Activated naive CD8-positive, alpha-beta T cell treated with anti-CD3 and anti-CD28 coated beads for 36 hours (primary cell): ENCODE results near the gene ARHGDIG. TPM values are rescaled to one million over a fixed set of nuclear protein-coding genes. Genes with fewer than 3 reads are reported as not detected.
A peak's percentile ranks its signal among the peaks of the same experiment; 100 is the strongest.
"Not testable (repeated sequence)": the region's sequence is repeated elsewhere in the genome, so short reads cannot be mapped to it uniquely, and the experiment has no call there.

Experiments used
- DNase-seq: peaks from one replicate; pipeline ENCODE4 v3.0.0; 2021
- H3K27ac Mint-ChIP-seq: one replicate; pipeline ENCODE4 v1.8.0; 2022; ENCODE audit warnings: mild to moderate bottlenecking, moderate library complexity, mixed read lengths
- H3K27me3 Mint-ChIP-seq: one replicate; pipeline ENCODE4 v1.8.0; 2022; ENCODE audit warnings: mild to moderate bottlenecking, mixed read lengths
- H3K36me3 Mint-ChIP-seq: one replicate; pipeline ENCODE4 v1.8.0; 2021; ENCODE audit warnings: mild to moderate bottlenecking, mixed read lengths
- H3K4me1 Mint-ChIP-seq: one replicate; pipeline ENCODE4 v1.8.0; 2021; ENCODE audit warnings: mixed read lengths
- H3K4me3 Mint-ChIP-seq: one replicate; pipeline ENCODE4 v1.8.0; 2022; ENCODE audit warnings: mild to moderate bottlenecking, moderate library complexity, mixed read lengths
- H3K9me3 Mint-ChIP-seq: one replicate; pipeline ENCODE4 v1.8.0; 2022; ENCODE audit warnings: mixed read lengths
- total RNA-seq, 2 experiments: library from RNA; stranded (reverse); gene quantifications; one replicate each; pipeline ENCODE4 v1.2.3, GENCODE V29; 2021

Gene ARHGDIG
- total RNA-seq, 2 experiments from 2014 or later: not detected

DNA sequence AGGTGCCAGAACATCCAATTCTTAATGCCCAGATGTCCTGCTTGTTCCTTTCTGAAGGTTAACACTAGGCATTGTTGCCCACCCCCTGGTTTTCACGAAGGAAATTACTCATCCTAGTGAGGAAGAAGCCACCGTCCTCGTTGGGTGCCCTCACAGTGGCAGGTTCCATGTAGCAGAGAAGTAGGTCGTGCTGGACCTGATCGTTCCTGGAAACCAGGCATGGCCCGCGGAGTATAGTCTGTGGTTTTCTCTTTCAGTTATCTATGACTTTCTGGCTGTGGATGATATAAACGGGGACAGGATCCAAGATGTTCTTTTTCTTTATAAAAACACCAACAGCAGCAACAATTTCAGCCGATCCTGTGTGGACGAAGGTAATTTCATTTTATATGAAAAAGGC, 21.2 kb upstream of the ARHGDIG start:
- Mint-ChIP-seq H3K4me3 (no peak overlapping the region), H3K27ac (no peak overlapping the region), H3K9me3 (no peaks in the 10 kb centered on the region), H3K4me1 (peaks cover 6% of the 10 kb centered on the region), H3K36me3 (peaks cover 14% of the 10 kb centered on the region), H3K27me3 (no peaks in the 10 kb centered on the region)
- no peak for DNase-seq

DNA sequence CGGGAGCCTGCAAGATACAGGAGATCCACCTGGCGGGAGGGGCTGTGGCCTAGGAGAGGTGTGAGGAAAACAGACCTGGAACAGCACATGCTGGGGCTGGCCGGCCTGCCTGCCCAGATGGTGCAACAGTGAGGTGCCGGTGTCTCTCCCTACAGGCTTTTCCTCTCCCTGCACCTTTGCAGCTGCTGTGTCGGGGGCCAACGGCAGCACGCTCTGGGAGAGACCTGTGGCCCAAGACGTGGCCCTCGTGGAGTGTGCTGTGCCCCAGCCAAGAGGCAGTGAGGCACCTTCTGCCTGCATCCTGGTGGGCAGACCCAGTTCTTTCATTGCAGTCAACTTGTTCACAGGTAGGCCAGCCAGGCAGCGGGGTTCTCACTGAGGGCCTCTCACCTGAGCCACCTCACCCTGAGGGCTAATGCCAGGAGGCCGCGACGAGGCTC, 20.6 kb upstream of the ARHGDIG start:
- no peak overlapping the region for H3K4me3 Mint-ChIP-seq
- H3K27ac Mint-ChIP-seq: no peak overlapping the region
- no peaks in the 10 kb centered on the region for H3K27me3 Mint-ChIP-seq
- H3K36me3 Mint-ChIP-seq: peaks cover 14% of the 10 kb centered on the region
- DNase-seq: no peak
- no peaks in the 10 kb centered on the region for H3K9me3 Mint-ChIP-seq
- H3K4me1 Mint-ChIP-seq: peaks cover 6% of the 10 kb centered on the region

DNA sequence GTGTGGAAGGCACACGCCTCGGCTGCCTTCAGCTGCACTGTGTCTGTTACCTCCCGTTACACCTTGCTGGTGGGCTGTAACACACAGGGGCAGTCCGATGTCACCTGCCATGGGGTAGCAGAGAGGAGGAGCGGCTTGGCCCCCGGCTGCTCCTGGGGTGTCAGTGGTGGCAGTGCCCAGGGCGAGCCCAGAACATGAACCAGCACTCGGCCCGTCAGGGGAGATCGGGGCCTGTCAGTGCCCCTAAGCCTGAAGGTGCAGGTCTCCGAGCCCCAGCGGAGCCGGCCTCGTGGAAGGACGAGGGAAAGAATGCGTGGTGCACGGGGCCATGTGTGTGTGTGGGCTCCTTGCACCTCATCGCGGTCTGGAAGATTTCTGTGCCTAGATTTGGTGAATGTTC, 20.1 kb upstream of the ARHGDIG start:
- Mint-ChIP-seq H3K36me3 (peaks cover 12% of the 10 kb centered on the region), H3K4me3 (no peak overlapping the region), H3K9me3 (no peaks in the 10 kb centered on the region), H3K27ac (peak overlapping the region; percentile 10), H3K27me3 (no peaks in the 10 kb centered on the region), H3K4me1 (peaks cover 6% of the 10 kb centered on the region)
- DNase-seq: no peak

GRCh38 chr16:261031-261691, 19.2 kb upstream of the ARHGDIG start:
- peaks cover 4% of the 10 kb centered on the region for H3K4me1 Mint-ChIP-seq
- H3K27me3 Mint-ChIP-seq: no peaks in the 10 kb centered on the region
- no peaks in the 10 kb centered on the region for H3K9me3 Mint-ChIP-seq
- no peak overlapping the region for H3K27ac Mint-ChIP-seq
- peaks cover 5% of the 10 kb centered on the region for H3K36me3 Mint-ChIP-seq
- no peak overlapping the region for H3K4me3 Mint-ChIP-seq
- no peak for DNase-seq

GRCh38 chr16:262121-262745, 18.2 kb upstream of the ARHGDIG start:
- no peaks in the 10 kb centered on the region for H3K9me3 Mint-ChIP-seq
- H3K4me3 Mint-ChIP-seq: no peak overlapping the region
- no peak for DNase-seq
- peaks cover 4% of the 10 kb centered on the region for H3K36me3 Mint-ChIP-seq
- H3K4me1 Mint-ChIP-seq: peaks cover 4% of the 10 kb centered on the region
- no peak overlapping the region for H3K27ac Mint-ChIP-seq
- H3K27me3 Mint-ChIP-seq: no peaks in the 10 kb centered on the region

DNA sequence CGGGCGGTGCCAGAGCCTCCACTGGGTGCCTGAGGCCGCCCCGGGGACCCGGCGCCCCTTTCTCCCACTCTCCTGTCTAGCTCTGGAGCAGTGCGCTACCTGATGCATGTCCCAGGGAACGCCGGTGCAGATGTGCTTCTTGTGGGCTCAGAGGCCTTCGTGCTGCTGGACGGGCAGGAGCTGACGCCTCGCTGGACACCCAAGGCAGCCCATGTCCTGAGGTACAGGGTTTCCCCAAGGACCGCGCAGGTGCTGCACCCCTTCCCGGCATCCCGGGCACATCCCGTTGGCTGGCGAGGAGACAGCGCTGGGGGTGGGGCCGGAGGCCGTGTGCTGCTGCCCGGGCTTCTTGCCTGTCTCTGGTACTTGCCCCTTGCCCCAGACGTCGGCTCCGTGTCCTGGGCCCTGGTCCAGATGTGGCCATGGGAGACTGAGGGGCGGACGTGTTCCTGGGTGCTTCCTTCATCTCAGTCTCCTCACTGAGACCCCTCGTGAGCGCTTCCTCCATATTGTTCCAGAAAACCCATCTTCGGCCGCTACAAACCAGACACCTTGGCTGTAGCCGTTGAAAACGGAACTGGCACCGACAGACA, 17.1 kb upstream of the ARHGDIG start:
- no peak for DNase-seq
- Mint-ChIP-seq H3K36me3 (peaks cover 2% of the 10 kb centered on the region), H3K4me3 (no peak overlapping the region), H3K9me3 (no peaks in the 10 kb centered on the region), H3K4me1 (peaks cover 4% of the 10 kb centered on the region), H3K27ac (no peak overlapping the region), H3K27me3 (no peaks in the 10 kb centered on the region)

DNA sequence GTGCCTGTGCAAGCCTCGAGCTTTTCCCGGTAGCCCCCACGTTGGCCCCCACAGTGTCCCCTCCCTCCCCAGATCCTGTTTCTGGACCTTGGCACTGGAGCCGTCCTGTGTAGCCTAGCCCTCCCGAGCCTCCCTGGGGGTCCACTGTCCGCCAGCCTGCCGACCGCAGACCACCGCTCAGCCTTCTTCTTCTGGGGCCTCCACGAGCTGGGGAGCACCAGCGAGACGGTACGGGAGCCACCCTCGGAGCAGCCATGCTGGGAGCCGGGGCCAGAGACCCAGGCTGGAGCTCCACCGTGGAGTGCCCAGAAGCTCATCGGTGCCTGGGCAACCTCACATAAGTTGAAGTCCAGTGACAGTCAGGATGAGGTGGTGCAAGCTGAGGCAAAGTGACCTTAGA, 16.4 kb upstream of the ARHGDIG start:
- H3K27ac Mint-ChIP-seq: no peak overlapping the region
- peaks cover 2% of the 10 kb centered on the region for H3K36me3 Mint-ChIP-seq
- no peaks in the 10 kb centered on the region for H3K27me3 Mint-ChIP-seq
- no peaks in the 10 kb centered on the region for H3K9me3 Mint-ChIP-seq
- no peak overlapping the region for H3K4me3 Mint-ChIP-seq
- no peak for DNase-seq
- H3K4me1 Mint-ChIP-seq: peaks cover 4% of the 10 kb centered on the region

GRCh38 chr16:264440-264951, 15.9 kb upstream of the ARHGDIG start:
- no peak overlapping the region for H3K4me3 Mint-ChIP-seq
- DNase-seq: no peak
- no peaks in the 10 kb centered on the region for H3K27me3 Mint-ChIP-seq
- no peak overlapping the region for H3K27ac Mint-ChIP-seq
- no peaks in the 10 kb centered on the region for H3K4me1 Mint-ChIP-seq
- H3K9me3 Mint-ChIP-seq: no peaks in the 10 kb centered on the region
- H3K36me3 Mint-ChIP-seq: peaks cover 2% of the 10 kb centered on the region

DNA sequence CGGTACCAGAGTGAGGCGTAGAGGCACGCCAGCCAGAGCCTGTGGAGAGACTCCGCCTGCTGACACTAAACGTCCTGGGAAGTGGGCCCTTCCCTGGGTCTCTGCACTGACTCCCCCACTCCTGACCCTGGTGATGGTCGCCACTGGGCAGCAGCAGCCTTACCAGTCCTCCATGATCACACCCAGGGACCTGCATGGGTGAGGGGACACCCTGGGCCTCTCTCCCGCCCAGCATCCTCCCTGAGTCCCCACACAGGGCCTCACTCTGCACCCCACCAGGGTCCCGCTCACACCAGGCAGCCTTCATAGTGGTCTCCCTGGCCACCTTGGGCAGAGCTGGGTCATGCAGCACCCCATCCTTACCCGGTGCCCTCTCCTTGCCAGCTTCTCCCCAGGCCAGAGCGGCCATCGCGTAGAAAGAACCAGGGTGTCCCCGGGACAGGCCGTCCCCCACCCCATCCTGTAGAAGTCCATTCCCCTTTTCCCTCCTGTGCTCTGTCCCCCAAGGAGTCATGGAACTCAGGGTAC, 15.3 kb upstream of the ARHGDIG start:
- Mint-ChIP-seq H3K4me3 (no peak overlapping the region), H3K27ac (no peak overlapping the region), H3K4me1 (no peaks in the 10 kb centered on the region), H3K27me3 (no peaks in the 10 kb centered on the region), H3K36me3 (peaks cover 2% of the 10 kb centered on the region), H3K9me3 (no peaks in the 10 kb centered on the region)
- no peak for DNase-seq

DNA sequence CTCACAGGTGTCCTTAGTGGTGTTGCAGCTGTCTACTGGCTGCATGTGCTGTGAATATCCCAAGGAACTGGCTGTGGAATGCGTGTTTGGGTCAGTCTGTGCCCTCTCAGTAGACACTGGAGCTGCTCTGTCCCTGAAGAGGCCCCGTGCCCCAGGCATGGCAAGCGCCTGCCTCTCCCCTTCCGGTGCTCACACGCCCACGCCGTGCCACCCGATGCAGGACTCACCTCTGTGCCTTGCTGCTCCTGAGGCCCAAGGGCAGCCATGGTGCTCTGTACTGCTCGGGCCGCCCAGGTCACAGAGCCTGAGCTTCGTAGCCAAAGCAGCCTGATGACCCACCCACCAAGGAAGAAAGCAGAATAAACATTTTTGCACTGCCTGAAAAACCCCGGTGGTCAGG, 14.7 kb upstream of the ARHGDIG start:
- Mint-ChIP-seq H3K9me3 (no peaks in the 10 kb centered on the region), H3K4me1 (no peaks in the 10 kb centered on the region), H3K27ac (no peak overlapping the region), H3K36me3 (peaks cover 2% of the 10 kb centered on the region), H3K4me3 (no peak overlapping the region), H3K27me3 (no peaks in the 10 kb centered on the region)
- DNase-seq: no peak

DNA sequence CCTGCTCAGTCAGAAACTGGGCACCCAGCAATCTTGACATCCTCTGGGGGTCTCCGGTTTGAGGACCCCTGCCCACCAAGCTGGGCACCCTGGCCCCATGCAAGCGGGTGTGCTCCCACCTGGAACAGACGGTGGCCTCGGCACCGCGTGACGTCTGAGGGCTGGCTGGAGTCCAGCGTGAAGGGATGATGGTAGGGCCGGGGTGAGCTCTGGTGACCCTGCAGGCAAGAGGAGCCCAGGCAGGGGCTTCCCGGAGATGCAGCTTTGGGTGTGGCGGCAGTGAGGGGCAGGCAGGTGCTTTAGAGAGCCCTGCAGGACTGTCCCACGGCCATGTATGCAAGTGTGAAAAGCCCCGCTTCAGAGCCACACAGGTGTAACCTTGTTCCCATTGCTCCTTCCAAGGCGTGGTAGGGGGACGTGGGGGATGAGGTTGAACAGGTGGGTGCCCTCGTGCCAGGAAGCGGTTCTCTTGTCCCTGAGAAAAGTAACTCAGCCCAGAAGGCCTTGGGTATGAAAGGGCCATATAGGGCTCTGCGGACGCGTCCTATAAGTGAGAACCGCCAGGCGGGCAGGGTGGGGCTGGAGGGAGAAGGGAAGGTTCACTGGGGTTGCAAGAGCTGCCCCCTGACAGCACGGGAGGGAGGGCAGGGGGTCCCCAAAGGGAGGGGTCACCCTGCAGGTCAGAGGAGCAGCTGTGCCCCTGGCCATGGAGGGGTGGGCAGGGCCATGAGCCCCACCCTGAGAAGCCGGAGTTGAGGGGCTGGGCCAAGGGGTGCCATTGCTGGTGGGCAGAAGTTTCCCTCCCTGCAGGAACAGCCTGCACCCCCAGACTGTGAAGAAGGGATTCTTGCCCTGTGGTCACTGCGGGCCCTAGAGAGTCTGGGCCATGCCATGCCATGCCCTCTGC, 13.9 kb upstream of the ARHGDIG start:
- H3K36me3 Mint-ChIP-seq: peaks cover 2% of the 10 kb centered on the region
- H3K27ac Mint-ChIP-seq: no peak overlapping the region
- H3K4me3 Mint-ChIP-seq: no peak overlapping the region
- H3K4me1 Mint-ChIP-seq: no peaks in the 10 kb centered on the region
- no peaks in the 10 kb centered on the region for H3K9me3 Mint-ChIP-seq
- DNase-seq: no peak
- H3K27me3 Mint-ChIP-seq: no peaks in the 10 kb centered on the region

DNA sequence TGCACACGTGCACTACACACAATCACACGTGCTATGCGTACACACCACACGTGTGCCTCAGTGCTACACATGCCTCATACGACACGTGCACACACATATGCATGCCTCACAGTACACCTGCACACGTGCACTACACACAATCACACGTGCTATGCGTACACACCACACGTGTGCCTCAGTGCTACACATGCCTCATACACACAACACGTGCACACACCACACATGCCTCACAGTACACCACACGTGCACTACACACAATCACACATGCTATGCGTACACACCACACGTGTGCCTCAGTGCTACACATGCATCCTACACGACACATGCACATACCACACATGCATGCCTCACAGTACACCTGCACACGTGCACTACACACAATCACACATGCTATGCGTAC, 12.8 kb upstream of the ARHGDIG start:
- H3K27me3 Mint-ChIP-seq, H3K9me3 Mint-ChIP-seq, H3K27ac Mint-ChIP-seq, H3K36me3 Mint-ChIP-seq, DNase-seq, H3K4me3 Mint-ChIP-seq, H3K4me1 Mint-ChIP-seq: not testable (repeated sequence)

GRCh38 chr16:268141-269053, 12.0 kb upstream of the ARHGDIG start:
- H3K27ac Mint-ChIP-seq: no peak overlapping the region
- H3K36me3 Mint-ChIP-seq: no peaks in the 10 kb centered on the region
- peaks cover 5% of the 10 kb centered on the region for H3K27me3 Mint-ChIP-seq
- no peak for DNase-seq
- H3K4me1 Mint-ChIP-seq: no peaks in the 10 kb centered on the region
- no peak overlapping the region for H3K4me3 Mint-ChIP-seq
- no peaks in the 10 kb centered on the region for H3K9me3 Mint-ChIP-seq
